Activated CD4-positive, alpha-beta memory T cell treated with anti-CD3 and anti-CD28 coated beads, Interleukin-2, amount 10 ng/mL, durations not matched to agents 7 days and 5 days (primary cell): ENCODE data around the gene SLC35A3. TPM values are rescaled to one million over a fixed set of nuclear protein-coding genes. Genes with fewer than 3 reads are reported as not detected.
A peak's percentile ranks its signal among the peaks of the same experiment; 100 is the strongest.

Experiments
- CTCF ChIA-PET: fragments of 350-600 bp; sonication (Branson Sonifier 250); formaldehyde crosslinking; loops from one replicate; lab custom pipeline; 2021; ENCODE audit warnings: antibody characterized with exemption, inconsistent platforms; lab: Charles Lee
- POLR2A ChIA-PET: fragments of 350-600 bp; sonication (Branson Sonifier 250); formaldehyde crosslinking; loops from one replicate; lab custom pipeline; 2021; ENCODE audit warnings: antibody characterized with exemption; lab: Charles Lee
- DNase-seq: peaks from one replicate; pipeline ENCODE4 v3.0.0-alpha.2; 2020
- H3K27ac Mint-ChIP-seq: one replicate; pipeline ENCODE4 v1.8.0; 2021; ENCODE audit warnings: mild to moderate bottlenecking, mixed read lengths
- H3K27me3 Mint-ChIP-seq: one replicate; pipeline ENCODE4 v1.8.0; 2021; ENCODE audit warnings: mixed read lengths
- H3K36me3 Mint-ChIP-seq: one replicate; pipeline ENCODE4 v1.8.0; 2021; ENCODE audit warnings: low read depth, mixed read lengths
- H3K4me1 Mint-ChIP-seq: one replicate; pipeline ENCODE4 v1.8.0; 2021; ENCODE audit warnings: mixed read lengths
- H3K4me3 Mint-ChIP-seq: one replicate; pipeline ENCODE4 v1.8.0; 2021; ENCODE audit warnings: mild to moderate bottlenecking, mixed read lengths
- H3K9me3 Mint-ChIP-seq: one replicate; pipeline ENCODE4 v1.8.0; 2021; ENCODE audit warnings: mixed read lengths
- total RNA-seq, 2 experiments: library from RNA; stranded (reverse); gene quantifications; one replicate each; pipeline ENCODE4 v1.2.3, GENCODE V29; 2021

Gene SLC35A3
- total RNA-seq, 2 experiments from 2014 or later = 16.4 to 17.7 TPM

DNA sequence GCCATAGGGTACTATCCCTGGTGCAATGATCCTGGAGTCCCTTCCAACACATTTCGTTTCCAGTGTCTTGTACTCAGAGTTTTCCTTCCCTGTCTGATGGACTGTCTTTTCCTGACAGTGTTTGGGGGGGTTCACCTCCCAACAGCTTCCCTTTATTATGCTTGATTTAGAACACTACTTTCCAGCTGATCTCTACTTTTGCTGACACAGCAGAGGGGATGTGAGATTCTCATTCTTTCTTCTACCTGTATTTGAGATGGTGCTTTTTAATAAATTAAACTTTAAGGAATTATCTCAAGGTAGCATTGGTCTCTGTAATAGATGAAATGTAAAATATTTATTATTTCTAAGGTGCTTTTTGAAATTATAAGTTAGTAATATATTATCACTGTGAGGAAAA, 41.0 kb downstream of the SLC35A3 start:
- no peak for DNase-seq
- no peaks in the 10 kb centered on the region for H3K4me1 Mint-ChIP-seq
- peaks cover 3% of the 10 kb centered on the region for H3K9me3 Mint-ChIP-seq
- H3K4me3 Mint-ChIP-seq = no peak overlapping the region
- H3K36me3 Mint-ChIP-seq = peaks cover 16% of the 10 kb centered on the region
- H3K27ac Mint-ChIP-seq = no peak overlapping the region
- H3K27me3 Mint-ChIP-seq = no peaks in the 10 kb centered on the region
- CTCF ChIA-PET = no interaction called here
- POLR2A ChIA-PET = interaction anchor here (0.9 to 1.9 kb wide), 4 partner anchors 13 to 39 kb away, joined by 3 to 5 read pairs (median 4); a partner anchor contains a TSS

DNA sequence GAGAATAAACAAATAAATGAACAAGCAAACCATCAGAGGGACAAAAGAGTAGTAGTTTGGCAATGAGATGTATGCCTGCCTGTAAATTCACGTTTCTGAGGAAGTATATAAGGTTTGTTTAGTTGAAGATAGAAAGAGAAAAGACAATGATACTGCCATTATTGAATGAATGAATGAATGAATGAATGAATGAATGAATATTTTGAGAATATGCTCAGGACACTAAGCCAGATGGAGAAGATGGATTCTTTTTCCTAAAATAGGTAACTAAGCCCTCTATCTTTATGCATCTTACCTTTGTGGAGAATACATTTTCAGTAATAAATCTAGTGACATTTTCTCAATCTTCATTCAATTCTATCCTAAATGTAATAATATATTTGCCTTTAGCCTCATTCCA, 49.4 kb downstream of the SLC35A3 start:
- Mint-ChIP-seq H3K36me3 (peaks cover 12% of the 10 kb centered on the region), H3K4me3 (no peak overlapping the region), H3K27ac (no peak overlapping the region), H3K9me3 (no peaks in the 10 kb centered on the region), H3K4me1 (no peaks in the 10 kb centered on the region), H3K27me3 (no peaks in the 10 kb centered on the region)
- DNase-seq = no peak
- CTCF ChIA-PET = no interaction called here
- POLR2A ChIA-PET = no interaction called here

DNA sequence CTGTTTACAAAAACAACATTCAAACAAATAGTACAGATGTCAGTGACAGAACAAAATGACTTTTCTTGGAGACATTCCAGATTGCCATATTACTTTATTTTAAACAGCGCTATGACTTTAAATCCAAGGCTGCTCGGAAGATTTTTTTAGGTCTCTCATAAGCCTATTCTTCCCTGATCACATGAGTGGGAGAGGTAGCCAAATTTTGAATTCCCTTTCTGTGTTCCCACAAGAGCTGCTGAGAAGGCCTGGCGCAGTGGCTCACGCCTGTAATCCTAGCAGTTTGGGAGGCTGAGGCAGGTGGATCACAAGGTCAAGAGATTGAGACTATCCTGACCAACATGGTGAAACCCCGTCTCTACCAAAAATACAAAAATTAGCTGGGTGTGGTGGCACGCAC, 53.7 kb downstream of the SLC35A3 start:
- CTCF ChIA-PET = no interaction called here
- Mint-ChIP-seq H3K36me3 (peaks cover 6% of the 10 kb centered on the region), H3K9me3 (no peaks in the 10 kb centered on the region), H3K4me1 (peaks cover 7% of the 10 kb centered on the region), H3K27ac (no peak overlapping the region), H3K4me3 (no peak overlapping the region), H3K27me3 (no peaks in the 10 kb centered on the region)
- no peak for DNase-seq
- POLR2A ChIA-PET = interaction anchor here (1.3 to 1.7 kb wide), 2 partner anchors 13 to 14 kb away, joined by 4 to 5 read pairs; a partner anchor contains a TSS

DNA sequence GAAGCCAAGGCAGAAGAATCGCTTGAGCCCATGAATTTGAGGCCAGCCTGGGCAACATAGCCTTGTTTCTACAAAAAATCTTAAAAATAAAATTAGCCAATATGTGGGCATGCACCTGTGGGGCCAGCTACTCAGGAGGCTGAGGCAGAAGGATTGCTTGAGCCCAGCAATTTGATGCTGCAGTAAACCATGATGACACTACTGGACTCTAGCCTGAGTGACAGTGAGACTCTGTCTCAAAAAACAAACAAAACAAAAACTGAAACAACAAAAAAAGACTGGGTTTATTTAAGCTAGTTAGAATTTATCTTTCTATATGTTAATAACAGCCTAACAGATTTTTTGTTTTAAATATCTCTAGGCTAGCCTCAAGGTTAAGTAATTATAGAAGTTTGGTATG, 57.4 kb downstream of the SLC35A3 start:
- no peak overlapping the region for H3K27ac Mint-ChIP-seq
- no peak overlapping the region for H3K4me3 Mint-ChIP-seq
- no peaks in the 10 kb centered on the region for H3K9me3 Mint-ChIP-seq
- peaks cover 7% of the 10 kb centered on the region for H3K36me3 Mint-ChIP-seq
- no peak for DNase-seq
- H3K27me3 Mint-ChIP-seq = no peaks in the 10 kb centered on the region
- ChIA-PET POLR2A (interaction anchor here (2.0 kb wide), 1 partner anchor 57 kb away, joined by 8 read pairs; the partner anchor contains the start of gene SLC35A3), CTCF (no interaction called here)
- H3K4me1 Mint-ChIP-seq = peaks cover 16% of the 10 kb centered on the region

DNA sequence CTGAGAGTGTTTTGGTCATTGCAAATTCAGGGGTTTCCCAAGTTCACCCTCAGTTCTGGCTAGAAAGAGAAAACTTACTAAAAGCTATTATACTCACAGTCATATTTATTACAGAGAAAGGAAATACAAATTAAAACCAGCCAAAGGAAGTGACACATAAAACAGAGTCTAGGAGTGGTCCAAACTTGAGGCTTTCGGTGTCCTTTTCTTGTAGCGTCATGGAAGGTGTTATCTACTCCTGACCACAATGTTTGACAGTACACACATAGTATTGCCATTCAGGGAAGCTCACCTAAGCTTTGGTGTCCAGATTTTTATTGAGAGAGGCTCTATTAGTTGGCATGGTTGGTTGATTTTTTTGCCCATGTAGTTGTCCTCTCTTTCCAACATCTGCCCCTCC, 59.0 kb downstream of the SLC35A3 start:
- POLR2A ChIA-PET = interaction anchor here (0.6 to 2.6 kb wide), 10 partner anchors 9 to 324 kb away, joined by 3 to 28 read pairs (median 4); partner anchors contain the start of genes AGL, CDC14A and SLC35A3
- peaks cover 7% of the 10 kb centered on the region for H3K36me3 Mint-ChIP-seq

DNA sequence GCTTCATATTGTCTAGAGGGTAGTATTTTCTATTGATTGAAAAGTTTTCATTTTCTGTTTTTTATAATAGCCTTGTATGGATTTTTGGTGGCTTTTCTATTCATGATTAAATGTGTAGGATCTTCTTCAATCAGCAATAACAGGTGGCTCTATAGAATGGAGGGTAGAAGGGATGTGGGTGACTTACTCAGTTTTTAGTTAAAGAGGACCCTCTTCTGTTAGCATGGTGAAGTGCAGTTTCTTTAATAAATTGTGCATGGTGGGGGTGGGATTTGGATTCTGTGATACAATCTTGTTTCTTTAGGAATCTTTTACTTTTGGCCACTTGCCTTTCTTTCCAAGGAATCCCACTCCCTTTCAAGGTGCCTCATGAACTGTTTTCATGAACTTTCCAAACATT, 64.7 kb downstream of the SLC35A3 start:
- H3K4me1 Mint-ChIP-seq = peaks cover 32% of the 10 kb centered on the region
- no peaks in the 10 kb centered on the region for H3K27me3 Mint-ChIP-seq
- CTCF ChIA-PET = no interaction called here
- H3K9me3 Mint-ChIP-seq = no peaks in the 10 kb centered on the region
- DNase-seq = no peak
- H3K36me3 Mint-ChIP-seq = peaks cover 39% of the 10 kb centered on the region
- POLR2A ChIA-PET = no interaction called here
- no peak overlapping the region for H3K27ac Mint-ChIP-seq
- H3K4me3 Mint-ChIP-seq = no peak overlapping the region

More for the DNA sequence above, 59.0 kb downstream of the SLC35A3 start:
- Mint-ChIP-seq H3K27ac (peak overlapping the region; percentile 71), H3K27me3 (no peaks in the 10 kb centered on the region), H3K4me1 (peaks cover 16% of the 10 kb centered on the region), H3K4me3 (no peak overlapping the region), H3K9me3 (no peaks in the 10 kb centered on the region)
- peak; percentile 28 for DNase-seq
- CTCF ChIA-PET = interaction anchor here (0.7 kb wide), 1 partner anchor 59 kb away, joined by 3 read pairs; the partner anchor contains the start of gene SLC35A3

DNA sequence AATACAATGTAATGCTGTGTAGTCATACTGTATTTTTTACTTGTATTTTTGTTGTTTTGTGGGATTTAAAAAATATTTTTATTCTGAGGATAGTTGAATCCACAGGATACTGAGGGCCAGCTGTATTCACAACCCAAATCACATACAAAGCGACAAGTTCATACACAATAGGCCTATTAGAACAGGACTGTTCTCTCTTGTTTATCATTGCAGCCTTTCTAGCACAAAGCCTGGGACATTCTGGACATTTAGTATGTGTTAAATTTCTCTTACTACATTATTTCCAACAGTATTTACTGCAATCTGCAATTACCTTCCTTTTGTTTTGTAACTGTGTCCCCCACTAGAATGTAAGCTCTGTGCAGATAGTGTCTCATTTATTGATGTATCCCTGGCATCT, 65.4 kb downstream of the SLC35A3 start:
- ChIA-PET CTCF (interaction anchor here (1.1 kb wide), 2 partner anchors 41 to 423 kb away, joined by 3 to 4 read pairs; no protein-coding TSS in a partner anchor), POLR2A (no interaction called here)
- no peaks in the 10 kb centered on the region for H3K9me3 Mint-ChIP-seq
- peaks cover 43% of the 10 kb centered on the region for H3K36me3 Mint-ChIP-seq
- no peak overlapping the region for H3K4me3 Mint-ChIP-seq
- no peaks in the 10 kb centered on the region for H3K27me3 Mint-ChIP-seq
- H3K4me1 Mint-ChIP-seq = peaks cover 37% of the 10 kb centered on the region
- no peak for DNase-seq
- no peak overlapping the region for H3K27ac Mint-ChIP-seq

DNA sequence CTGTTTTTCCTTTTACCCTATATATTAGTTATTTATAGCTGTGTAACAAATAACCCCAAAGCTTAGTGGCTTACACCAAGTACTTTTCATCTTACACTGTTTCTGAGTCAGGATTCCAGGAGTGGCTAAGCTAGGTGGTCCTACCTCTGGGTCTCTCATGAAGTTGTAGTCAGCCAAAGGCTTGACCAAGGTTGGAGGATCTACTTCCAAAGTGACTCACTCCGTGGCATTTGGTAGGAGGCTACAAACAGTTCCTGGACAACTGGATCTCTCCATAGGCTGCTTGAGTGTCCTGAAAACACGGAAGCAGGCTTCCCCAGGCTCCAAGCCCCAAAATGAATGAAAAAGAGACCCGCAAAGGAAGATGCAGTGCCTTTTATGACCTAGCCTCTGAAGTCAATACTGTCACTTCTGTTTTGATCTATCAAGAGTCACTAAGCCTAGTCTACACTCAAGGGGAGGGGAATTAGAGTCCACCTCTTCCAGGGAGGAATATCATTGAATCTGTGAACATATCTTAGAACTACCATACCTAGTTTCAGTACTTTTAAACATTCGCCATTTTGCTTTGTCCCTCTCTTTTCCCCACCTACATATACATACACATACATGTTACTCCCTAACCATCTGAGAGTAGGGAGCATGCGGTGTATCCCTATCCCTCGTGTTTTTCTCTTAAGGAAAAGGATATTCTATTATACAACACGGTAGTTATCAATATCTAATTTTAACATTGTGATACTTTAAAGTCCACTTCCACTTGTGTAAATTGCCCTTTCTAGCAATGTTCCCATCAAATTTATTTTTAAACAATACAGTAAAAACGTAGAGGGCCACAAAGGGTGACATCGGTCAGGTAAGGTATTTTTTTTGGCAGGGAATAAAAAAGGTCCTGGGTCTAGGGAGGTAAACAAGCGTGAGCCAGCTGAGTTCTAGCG, 67.2 kb downstream of the SLC35A3 start:
- CTCF ChIA-PET = interaction anchor here (0.9 to 1.7 kb wide), 5 partner anchors 67 to 422 kb away, joined by 3 to 8 read pairs (median 4); partner anchors contain the start of genes SASS6, SLC35A3 and TRMT13
- peaks cover 51% of the 10 kb centered on the region for H3K36me3 Mint-ChIP-seq

DNA sequence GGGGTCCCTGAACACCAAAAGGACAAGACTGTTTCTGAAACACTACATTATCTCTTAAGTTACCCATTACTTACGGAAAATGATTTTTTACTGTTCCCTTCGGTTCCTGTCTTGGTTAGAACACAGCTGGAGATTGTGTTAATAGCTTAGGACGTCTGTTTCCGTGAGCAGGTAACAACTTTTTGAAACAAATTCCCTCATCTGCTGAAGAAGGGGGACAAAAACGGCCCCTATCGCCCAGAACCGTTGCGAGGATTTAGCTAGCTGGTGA, 67.8 kb downstream of the SLC35A3 start:
- Mint-ChIP-seq H3K9me3 (no peaks in the 10 kb centered on the region), H3K4me1 (peaks cover 56% of the 10 kb centered on the region), H3K27ac (peak overlapping the region; percentile 99), H3K4me3 (peak overlapping the region; percentile 90), H3K27me3 (no peaks in the 10 kb centered on the region), H3K36me3 (peaks cover 54% of the 10 kb centered on the region)
- DNase-seq = no peak
- POLR2A ChIA-PET = interaction anchor here (0.7 to 3.8 kb wide), 34 partner anchors 9 to 1275 kb away, joined by 3 to 46 read pairs (median 4); partner anchors contain the start of genes AGL, CDC14A, DBT and FRRS1
- CTCF ChIA-PET = interaction anchor here (0.9 to 1.7 kb wide), 6 partner anchors 68 to 422 kb away, joined by 3 to 8 read pairs (median 4); partner anchors contain the start of genes SASS6, SLC35A3 and TRMT13

More for the DNA sequence above, 67.2 kb downstream of the SLC35A3 start:
- POLR2A ChIA-PET = interaction anchor here (0.7 to 3.8 kb wide), 29 partner anchors 8 to 1275 kb away, joined by 3 to 46 read pairs (median 4); partner anchors contain the start of genes AGL, CDC14A, DBT and RTCA
- H3K4me3 Mint-ChIP-seq = peak overlapping the region; percentile 90
- H3K27ac Mint-ChIP-seq = peak overlapping the region; percentile 99
- no peak for DNase-seq
- H3K27me3 Mint-ChIP-seq = no peaks in the 10 kb centered on the region
- peaks cover 50% of the 10 kb centered on the region for H3K4me1 Mint-ChIP-seq
- no peaks in the 10 kb centered on the region for H3K9me3 Mint-ChIP-seq

DNA sequence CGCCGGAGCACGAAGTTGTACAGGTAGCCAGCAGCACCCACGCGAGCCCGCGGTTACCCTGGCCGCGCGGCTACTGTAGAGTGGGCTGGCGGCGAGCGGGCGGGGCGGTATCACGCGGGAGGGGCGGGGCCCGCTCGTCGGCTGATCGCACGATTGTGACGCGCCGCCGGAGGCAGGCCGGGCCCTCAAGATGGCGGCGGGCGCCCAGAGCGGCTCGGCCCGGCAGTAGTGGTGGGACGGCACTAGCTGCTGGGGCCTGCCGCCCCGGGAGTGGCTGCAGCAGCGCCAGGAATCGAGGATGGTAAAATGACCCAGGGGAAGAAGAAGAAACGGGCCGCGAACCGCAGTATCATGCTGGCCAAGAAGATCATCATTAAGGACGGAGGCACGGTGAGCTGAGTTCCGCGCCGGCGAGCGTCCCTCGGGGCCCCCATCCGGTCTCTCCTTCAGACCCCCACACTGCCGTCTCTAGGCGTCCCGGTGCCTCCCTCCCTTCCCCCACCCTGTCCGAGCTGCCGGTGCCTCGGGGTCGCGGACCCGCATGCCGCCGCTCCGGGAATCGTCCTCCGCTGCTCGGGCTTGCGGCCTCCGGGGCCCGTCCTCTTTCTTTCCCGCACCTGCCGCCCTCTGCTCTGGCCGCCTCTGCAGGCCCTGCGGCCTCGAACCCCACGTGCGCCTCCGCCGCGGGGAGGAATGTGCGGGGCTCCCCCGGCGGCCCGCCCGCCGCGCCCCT, 68.3 kb downstream of the SLC35A3 start:
- CTCF ChIA-PET = interaction anchor here (0.9 to 1.7 kb wide), 6 partner anchors 68 to 421 kb away, joined by 3 to 8 read pairs (median 4); partner anchors contain the start of genes SASS6, SLC35A3 and TRMT13

DNA sequence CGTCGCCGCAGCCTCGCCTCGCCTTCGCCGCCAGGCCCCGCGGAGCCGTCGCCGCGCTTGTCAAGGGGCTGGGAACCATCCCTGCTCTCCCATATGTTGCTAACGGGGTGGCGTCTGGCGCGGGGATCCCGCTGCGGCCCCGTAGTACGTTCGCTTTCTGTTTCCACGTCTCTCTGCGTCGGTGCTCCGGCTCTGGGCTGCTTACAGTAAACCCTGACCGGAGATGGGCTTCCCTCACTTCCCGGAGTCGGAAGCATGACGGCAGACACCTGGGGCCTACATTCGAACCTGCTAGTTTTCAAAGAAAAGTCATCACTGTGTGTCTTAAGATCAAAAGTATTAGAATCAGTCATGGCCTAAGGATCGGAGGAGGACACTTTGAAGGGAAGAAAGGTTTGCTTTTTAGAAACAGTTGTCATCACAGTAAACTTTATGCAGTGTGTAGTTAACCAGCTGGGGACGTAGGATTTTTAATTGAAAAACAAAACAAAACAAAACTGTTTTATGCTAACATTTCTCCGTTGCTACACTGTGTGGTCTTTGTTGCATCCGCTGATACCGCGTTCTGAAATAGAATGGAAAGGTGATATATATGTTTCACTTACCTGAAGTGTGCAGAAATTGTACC, 69.0 kb downstream of the SLC35A3 start:
- H3K4me1 Mint-ChIP-seq = peaks cover 65% of the 10 kb centered on the region
- H3K36me3 Mint-ChIP-seq = peaks cover 62% of the 10 kb centered on the region
- peak overlapping the region; percentile 90 for H3K4me3 Mint-ChIP-seq
- no peaks in the 10 kb centered on the region for H3K9me3 Mint-ChIP-seq
- H3K27ac Mint-ChIP-seq = peak overlapping the region; percentile 99
- peak; percentile 85 for DNase-seq
- ChIA-PET CTCF (interaction anchor here (0.8 to 1.7 kb wide), 6 partner anchors 69 to 422 kb away, joined by 3 to 8 read pairs (median 4); partner anchors contain the start of genes SASS6, SLC35A3 and TRMT13), POLR2A (interaction anchor here (0.8 to 3.8 kb wide), 31 partner anchors 9 to 1197 kb away, joined by 3 to 46 read pairs (median 5); partner anchors contain the start of genes AGL, CDC14A, DBT and FRRS1)
- H3K27me3 Mint-ChIP-seq = no peaks in the 10 kb centered on the region

More for the DNA sequence above, 68.3 kb downstream of the SLC35A3 start:
- Mint-ChIP-seq H3K4me3 (peak overlapping the region; percentile 90), H3K9me3 (no peaks in the 10 kb centered on the region), H3K36me3 (peaks cover 58% of the 10 kb centered on the region), H3K4me1 (peaks cover 61% of the 10 kb centered on the region), H3K27me3 (no peaks in the 10 kb centered on the region), H3K27ac (peak overlapping the region; percentile 99)
- peak; percentile 91 for DNase-seq
- POLR2A ChIA-PET = interaction anchor here (0.7 to 3.8 kb wide), 35 partner anchors 9 to 1274 kb away, joined by 3 to 46 read pairs (median 4); partner anchors contain the start of genes AGL, CDC14A, DBT and FRRS1
